Measurements from ENCODE around the gene RASGEF1C. TPM values are rescaled to one million over a fixed set of nuclear protein-coding genes. Genes with fewer than 3 reads are reported as not detected.

The RASGEF1C gene
- polyA plus RNA-seq, 3 donors, result not detected

DNA sequence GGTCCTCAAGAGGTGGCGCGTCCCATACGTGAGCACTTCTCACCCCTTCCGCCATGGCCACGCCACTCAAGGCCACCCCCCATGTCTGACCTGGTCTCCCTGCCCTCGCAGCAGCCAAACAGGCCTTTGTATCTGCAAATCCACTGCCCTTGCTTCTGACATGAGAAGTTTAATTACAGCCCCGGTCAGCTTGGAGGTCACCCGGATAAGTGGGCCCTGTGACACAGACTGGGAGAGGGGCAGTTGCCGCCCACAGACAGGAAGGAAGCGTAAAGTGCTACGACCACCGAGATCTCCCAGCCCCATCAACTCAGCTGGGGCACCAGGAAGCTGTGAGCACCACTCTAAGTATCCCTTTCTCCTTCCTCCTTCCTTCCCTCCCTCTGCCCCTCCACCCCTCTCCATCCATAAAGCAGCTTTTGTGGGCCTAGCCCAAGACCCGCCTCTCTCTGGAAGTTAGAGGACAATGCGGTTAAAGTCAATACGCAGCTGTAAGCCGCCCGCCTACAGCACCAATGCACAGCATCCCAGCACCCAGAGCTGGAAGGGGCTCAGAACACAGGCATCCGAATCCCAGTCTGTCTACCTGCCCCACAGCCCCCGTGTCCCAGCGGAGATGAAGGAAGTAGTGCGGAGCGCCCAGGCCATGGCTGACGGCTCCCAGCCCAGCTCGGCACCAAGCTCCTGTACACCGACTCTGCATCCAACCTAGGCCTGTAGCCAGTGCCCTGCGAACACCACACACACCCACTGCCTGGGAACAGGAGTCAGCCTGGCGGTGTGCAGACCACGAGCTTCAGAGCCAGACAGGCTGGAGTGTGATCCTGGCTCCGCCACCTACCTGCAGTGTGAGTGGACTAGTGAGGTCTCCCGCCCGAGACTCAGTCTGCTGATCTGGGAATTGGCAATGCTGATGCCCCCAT is 92.7 kb downstream of the RASGEF1C start:
- Histone ChIP-seq H3K9ac (ENCODE audit: insufficient read depth, low read length, poor library complexity, severe bottlenecking) (no peak overlapping the region), H3K36me3 (replicated peaks in 1 of 2; ENCODE audit: control insufficient read depth in 1 of 2, insufficient read depth in 2 of 2, low read length in 2 of 2) (no peaks in the 10 kb centered on the region), H3K27ac (ENCODE audit: low read depth in 1 of 2, low read length in 2 of 2) (no peak overlapping the region), H3K9me3 (replicated peaks in 1 of 2; ENCODE audit: control insufficient read depth in 1 of 2, insufficient read depth in 1 of 2, low read length in 2 of 2) (no peaks in the 10 kb centered on the region), H3K4me1 (ENCODE audit: control insufficient read depth in 1 of 2, insufficient read depth in 2 of 2, low read length in 2 of 2) (no peaks in the 10 kb centered on the region), H3K79me2 (ENCODE audit: insufficient read depth, low read length) (no peaks in the 10 kb centered on the region), H3K27me3 (ENCODE audit: control insufficient read depth in 2 of 2, insufficient read depth in 2 of 2, low read length in 2 of 2) (no peaks in the 10 kb centered on the region), H2AFZ (ENCODE audit: insufficient read depth, low read depth, low read length, poor library complexity, severe bottlenecking) (no peak overlapping the region), H3K4me3 (replicated peaks in 1 of 3; ENCODE audit: low read depth in 2 of 3, low read length in 3 of 3) (no peak overlapping the region), H4K20me1 (ENCODE audit: insufficient read depth, low read length) (no peaks in the 10 kb centered on the region), H3K4me2 (replicated peaks; ENCODE audit: extremely low read depth, low read length, poor library complexity, severe bottlenecking) (no peak overlapping the region)
- 85% methylated on average over 27 of the region's 31 CpGs for WGBS (ENCODE audit: insufficient coverage)
- TF ChIP-seq CTCF (IDR thresholded peaks at IDR 0.05), result no peak
- Mint-ChIP-seq H3K36me3 (no peaks in the 10 kb centered on the region), H3K27ac (peak overlapping the region in 1 of 7 donors; percentile 46), H3K9me3 (no peaks in the 10 kb centered on the region), H3K4me1 (no peaks in the 10 kb centered on the region), H3K27me3 (ENCODE audit: low read depth in 3 of 3) (peaks cover 0 to 5% (median 0%) of the 10 kb centered on the region in 3 donors), H3K4me3 (no peak overlapping the region)
- no peak for DNase-seq
- intact Hi-C loops (cut with micrococcal nuclease), result no loop called here

GRCh38 chr5:180115326-180116076 is 93.5 kb downstream of the RASGEF1C start:
- Mint-ChIP-seq H3K4me1 (peaks cover 1% of the 10 kb centered on the region), H3K36me3 (no peaks in the 10 kb centered on the region), H3K27ac (no peak overlapping the region), H3K4me3 (no peak overlapping the region), H3K27me3 (ENCODE audit: low read depth in 3 of 3) (peaks cover 0 to 4% (median 0%) of the 10 kb centered on the region in 3 donors), H3K9me3 (no peaks in the 10 kb centered on the region)
- H3K9ac ChIP-seq (ENCODE audit: insufficient read depth, low read length, poor library complexity, severe bottlenecking), result no peak overlapping the region
- H3K9me3 ChIP-seq (replicated peaks in 1 of 2; ENCODE audit: control insufficient read depth in 1 of 2, insufficient read depth in 1 of 2, low read length in 2 of 2), result no peaks in the 10 kb centered on the region
- 96% methylated on average over 8 of the region's 14 CpGs for WGBS (ENCODE audit: insufficient coverage)
- DNase-seq, result no peak
- H3K36me3 ChIP-seq (replicated peaks in 1 of 2; ENCODE audit: control insufficient read depth in 1 of 2, insufficient read depth in 2 of 2, low read length in 2 of 2), result no peaks in the 10 kb centered on the region
- no peak overlapping the region for H3K27ac ChIP-seq (ENCODE audit: low read depth in 1 of 2, low read length in 2 of 2)
- no peak overlapping the region for H3K4me3 ChIP-seq (replicated peaks in 1 of 3; ENCODE audit: low read depth in 2 of 3, low read length in 3 of 3)
- no peak overlapping the region for H2AFZ ChIP-seq (ENCODE audit: insufficient read depth, low read depth, low read length, poor library complexity, severe bottlenecking)
- H4K20me1 ChIP-seq (ENCODE audit: insufficient read depth, low read length), result no peaks in the 10 kb centered on the region
- no peaks in the 10 kb centered on the region for H3K4me1 ChIP-seq (ENCODE audit: control insufficient read depth in 1 of 2, insufficient read depth in 2 of 2, low read length in 2 of 2)
- intact Hi-C loops (cut with micrococcal nuclease), result no loop called here
- H3K4me2 ChIP-seq (replicated peaks; ENCODE audit: extremely low read depth, low read length, poor library complexity, severe bottlenecking), result no peak overlapping the region
- no peak for TF ChIP-seq CTCF (IDR thresholded peaks at IDR 0.05)
- H3K27me3 ChIP-seq (ENCODE audit: control insufficient read depth in 2 of 2, insufficient read depth in 2 of 2, low read length in 2 of 2), result no peaks in the 10 kb centered on the region
- H3K79me2 ChIP-seq (ENCODE audit: insufficient read depth, low read length), result no peaks in the 10 kb centered on the region
